Glutamatergic neuron (in vitro differentiated cells): ENCODE measurements around the gene NTF3. TPM values are rescaled to one million over a fixed set of nuclear protein-coding genes. Genes with fewer than 3 reads are reported as not detected.

ENCODE experiments used
- DNase-seq: peaks from one replicate; pipeline ENCODE4 v3.0.0; 2022
- H3K27ac Mint-ChIP-seq: one replicate; pipeline ENCODE4 v1.8.0; 2020; ENCODE audit warnings: mild to moderate bottlenecking, mixed read lengths, inconsistent platforms; ENCODE audit not compliant: unreplicated experiment
- H3K27me3 Mint-ChIP-seq: one replicate; pipeline ENCODE4 v1.8.0; 2020; ENCODE audit warnings: mild to moderate bottlenecking, moderate library complexity, mixed read lengths, inconsistent platforms; ENCODE audit not compliant: unreplicated experiment
- H3K36me3 Mint-ChIP-seq: one replicate; pipeline ENCODE4 v1.8.0; 2020; ENCODE audit warnings: mild to moderate bottlenecking, mixed read lengths, inconsistent platforms; ENCODE audit not compliant: unreplicated experiment
- H3K4me1 Mint-ChIP-seq: one replicate; pipeline ENCODE4 v1.8.0; 2020; ENCODE audit warnings: mild to moderate bottlenecking, low read depth, mixed read lengths, inconsistent platforms; ENCODE audit not compliant: unreplicated experiment
- H3K4me3 Mint-ChIP-seq: one replicate; pipeline ENCODE4 v1.8.0; 2020; ENCODE audit warnings: mild to moderate bottlenecking, mixed read lengths, inconsistent platforms; ENCODE audit not compliant: unreplicated experiment
- H3K9me3 Mint-ChIP-seq: one replicate; pipeline ENCODE4 v1.8.0; 2020; ENCODE audit warnings: mild to moderate bottlenecking, moderate library complexity, mixed read lengths, inconsistent platforms; ENCODE audit not compliant: unreplicated experiment
- total RNA-seq: library from RNA; stranded (reverse); fragmentation: NEBNext Ultra II Directional; extraction: Animal tissue kit (Norgen Biotek cat#: 25700); gene quantifications from one replicate; pipeline ENCODE4 v1.2.1, GENCODE V29; 2021; ENCODE audit not compliant: unreplicated experiment
- TF ChIP-seq, protein P1 (sequence below): fragments of 200-600 bp; sonication (generic); IDR thresholded peaks from one replicate; pipeline ENCODE4 v1.5.0; 2021; ENCODE audit not compliant: partially characterized antibody, unreplicated experiment

NTF3 gene
- total RNA-seq, 1 donor from 2014 or later, result 5.0 TPM

DNA sequence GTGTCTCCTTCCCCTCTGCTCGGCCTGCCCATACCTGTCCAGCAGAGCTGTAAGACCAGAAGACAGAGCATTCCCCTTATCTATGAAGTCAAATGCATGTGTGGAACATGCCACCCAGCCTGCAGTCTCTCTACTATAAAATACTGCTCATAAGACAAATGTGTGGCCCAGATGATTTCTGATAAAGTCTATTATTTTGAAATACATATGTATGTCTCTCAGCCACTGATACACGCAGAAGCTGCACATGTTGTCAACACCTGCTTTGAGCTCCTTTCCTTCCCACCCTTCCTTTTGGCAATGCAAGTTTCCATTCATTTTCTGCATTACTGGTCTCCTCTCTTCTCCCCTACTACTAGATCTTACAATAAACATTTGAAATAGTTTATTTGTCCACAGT, 38.8 kb downstream of the NTF3 start:
- Mint-ChIP-seq H3K27ac (peak overlapping the region; percentile 23), H3K4me1 (peaks cover 6% of the 10 kb centered on the region), H3K9me3 (peaks cover 2% of the 10 kb centered on the region), H3K27me3 (peaks cover 3% of the 10 kb centered on the region), H3K36me3 (no peaks in the 10 kb centered on the region), H3K4me3 (no peak overlapping the region)
- DNase-seq, result no peak
- TF ChIP-seq, protein P1, sequence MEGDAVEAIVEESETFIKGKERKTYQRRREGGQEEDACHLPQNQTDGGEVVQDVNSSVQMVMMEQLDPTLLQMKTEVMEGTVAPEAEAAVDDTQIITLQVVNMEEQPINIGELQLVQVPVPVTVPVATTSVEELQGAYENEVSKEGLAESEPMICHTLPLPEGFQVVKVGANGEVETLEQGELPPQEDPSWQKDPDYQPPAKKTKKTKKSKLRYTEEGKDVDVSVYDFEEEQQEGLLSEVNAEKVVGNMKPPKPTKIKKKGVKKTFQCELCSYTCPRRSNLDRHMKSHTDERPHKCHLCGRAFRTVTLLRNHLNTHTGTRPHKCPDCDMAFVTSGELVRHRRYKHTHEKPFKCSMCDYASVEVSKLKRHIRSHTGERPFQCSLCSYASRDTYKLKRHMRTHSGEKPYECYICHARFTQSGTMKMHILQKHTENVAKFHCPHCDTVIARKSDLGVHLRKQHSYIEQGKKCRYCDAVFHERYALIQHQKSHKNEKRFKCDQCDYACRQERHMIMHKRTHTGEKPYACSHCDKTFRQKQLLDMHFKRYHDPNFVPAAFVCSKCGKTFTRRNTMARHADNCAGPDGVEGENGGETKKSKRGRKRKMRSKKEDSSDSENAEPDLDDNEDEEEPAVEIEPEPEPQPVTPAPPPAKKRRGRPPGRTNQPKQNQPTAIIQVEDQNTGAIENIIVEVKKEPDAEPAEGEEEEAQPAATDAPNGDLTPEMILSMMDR, result no peak

GRCh38 chr12:5473076-5473782, 41.3 kb downstream of the NTF3 start:
- TF ChIP-seq, protein P1, result no peak
- peaks cover 2% of the 10 kb centered on the region for H3K9me3 Mint-ChIP-seq
- no peak overlapping the region for H3K4me3 Mint-ChIP-seq
- no peaks in the 10 kb centered on the region for H3K36me3 Mint-ChIP-seq
- no peak for DNase-seq
- H3K4me1 Mint-ChIP-seq, result peaks cover 9% of the 10 kb centered on the region
- H3K27me3 Mint-ChIP-seq, result peaks cover 3% of the 10 kb centered on the region
- H3K27ac Mint-ChIP-seq, result no peak overlapping the region

DNA sequence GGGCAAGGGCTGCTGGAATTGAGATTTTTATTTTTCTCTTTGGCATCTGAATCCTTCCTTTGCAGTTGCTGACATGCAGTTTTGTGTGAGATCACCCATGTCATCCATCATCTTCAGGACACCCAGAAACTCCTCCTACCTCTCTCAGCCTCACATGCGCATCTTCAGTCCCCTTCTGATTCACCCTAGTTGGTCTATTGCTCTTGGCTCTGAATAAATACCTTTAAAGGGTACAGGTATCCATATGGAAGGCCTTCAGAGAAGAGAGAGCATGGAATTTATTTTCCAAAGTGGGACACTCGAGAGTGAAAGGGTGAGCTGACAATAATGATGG, 41.8 kb downstream of the NTF3 start:
- peaks cover 2% of the 10 kb centered on the region for H3K9me3 Mint-ChIP-seq
- TF ChIP-seq, protein P1, result no peak
- no peak overlapping the region for H3K27ac Mint-ChIP-seq
- no peak for DNase-seq
- H3K27me3 Mint-ChIP-seq, result peaks cover 3% of the 10 kb centered on the region
- peaks cover 9% of the 10 kb centered on the region for H3K4me1 Mint-ChIP-seq
- no peak overlapping the region for H3K4me3 Mint-ChIP-seq
- no peaks in the 10 kb centered on the region for H3K36me3 Mint-ChIP-seq

DNA sequence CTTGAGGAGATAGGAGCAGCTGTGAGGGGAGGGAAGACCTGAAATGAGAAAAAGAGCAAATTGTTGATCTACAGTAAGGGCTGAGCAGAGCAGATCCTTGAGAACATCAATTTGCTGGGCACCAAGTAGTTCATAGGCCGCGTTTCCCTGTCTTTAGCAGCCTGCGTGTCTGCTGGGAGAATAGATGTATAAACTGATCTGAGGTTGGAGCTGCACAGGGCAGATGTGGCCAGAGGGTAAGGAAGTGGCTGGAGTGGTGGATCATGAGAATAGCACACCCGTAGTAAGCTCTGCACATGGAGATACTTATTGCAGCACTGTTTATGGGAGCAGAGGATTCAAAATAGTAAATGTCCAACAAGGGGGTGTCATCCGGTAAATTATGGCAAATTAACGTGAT, 44.4 kb downstream of the NTF3 start:
- Mint-ChIP-seq H3K36me3 (no peaks in the 10 kb centered on the region), H3K4me1 (peaks cover 4% of the 10 kb centered on the region), H3K27me3 (peaks cover 7% of the 10 kb centered on the region), H3K27ac (no peak overlapping the region), H3K9me3 (peaks cover 2% of the 10 kb centered on the region), H3K4me3 (no peak overlapping the region)
- TF ChIP-seq, protein P1, result no peak
- no peak for DNase-seq

DNA sequence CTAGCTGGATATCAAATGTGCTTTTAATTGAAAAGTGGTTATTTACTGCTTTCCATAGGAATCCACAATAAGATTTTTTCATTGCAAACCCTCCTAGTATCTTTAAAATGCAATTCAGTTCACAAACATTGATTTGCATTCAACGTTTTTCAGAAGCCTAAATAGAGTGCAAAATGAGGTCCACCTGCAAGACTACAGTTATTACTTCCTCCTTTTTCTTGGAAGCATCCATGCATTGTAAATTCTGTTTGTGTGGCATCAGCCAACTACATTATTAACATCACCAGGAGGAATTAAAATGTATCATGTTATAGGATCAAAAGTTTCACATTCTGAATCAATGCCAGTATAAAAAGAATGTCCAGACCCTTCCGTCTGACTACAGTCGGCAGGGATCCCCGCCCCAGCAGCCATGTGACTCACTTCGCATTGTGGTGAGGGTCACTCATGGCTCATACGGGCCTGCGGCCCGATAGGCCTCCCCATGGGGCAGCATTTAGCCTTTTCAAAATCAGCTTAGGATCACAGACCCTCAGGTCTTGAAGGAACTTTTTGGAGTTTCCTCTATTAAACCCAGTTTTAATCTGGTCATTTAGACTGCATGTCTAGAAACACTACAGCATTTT, 46.3 kb downstream of the NTF3 start:
- DNase-seq, result no peak
- Mint-ChIP-seq H3K4me3 (no peak overlapping the region), H3K4me1 (peaks cover 4% of the 10 kb centered on the region), H3K27me3 (peaks cover 4% of the 10 kb centered on the region), H3K36me3 (no peaks in the 10 kb centered on the region), H3K9me3 (peaks cover 2% of the 10 kb centered on the region), H3K27ac (no peak overlapping the region)
- TF ChIP-seq, protein P1, result no peak
